ENCODE data around the gene ASS1.

ASS1 gene

DNA sequence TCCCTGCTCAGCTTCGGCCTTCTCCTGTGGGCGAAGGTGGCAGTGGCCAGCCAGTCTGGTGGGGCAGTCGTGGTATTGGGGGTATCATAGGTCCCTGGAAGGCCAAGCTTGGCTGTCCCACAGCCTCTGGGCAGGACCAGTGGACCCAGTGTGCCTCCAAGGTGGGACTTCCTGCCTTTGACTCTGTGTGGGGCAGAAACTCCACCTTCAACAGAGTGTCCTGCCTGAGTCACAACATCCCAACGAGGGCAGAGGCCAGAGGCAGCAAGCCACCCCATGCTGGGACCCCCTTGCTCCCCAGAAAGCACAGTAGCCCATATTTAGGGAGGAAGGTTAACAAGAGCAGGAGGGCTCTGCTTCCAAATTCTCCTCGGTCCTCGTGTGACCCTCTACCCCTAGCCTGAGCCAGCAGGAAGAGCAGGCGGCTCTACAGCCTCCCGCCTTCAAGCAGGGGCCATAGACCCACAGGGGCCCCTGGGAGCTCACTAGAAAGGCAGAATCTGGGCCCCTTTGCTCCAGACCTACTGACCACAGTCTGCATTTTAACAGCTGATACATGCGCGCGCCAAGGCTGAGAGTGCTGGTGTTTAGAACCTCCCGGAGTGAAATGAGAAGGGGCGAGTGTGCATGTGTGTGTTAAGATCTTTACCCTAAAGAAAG is 83.0 kb downstream of the ASS1 start:
- Histone ChIP-seq H3K9me2 (replicated peaks; ENCODE audit: insufficient read depth, low read length) (no peaks in the 10 kb centered on the region), H3K36me3 (replicated peaks; ENCODE audit: insufficient read depth, low read length) (no peaks in the 10 kb centered on the region), H3K27me3 (replicated peaks; ENCODE audit: insufficient read depth, low read length) (peaks cover 99% of the 10 kb centered on the region), H3K79me2 (ENCODE audit: low read length) (no peaks in the 10 kb centered on the region), H3K4me1 (ENCODE audit: low read length) (no peaks in the 10 kb centered on the region), H4K20me1 (ENCODE audit: insufficient read depth, low read length) (no peaks in the 10 kb centered on the region), H3K4me2 (ENCODE audit: low read depth, low read length) (no peak overlapping the region), H2AFZ (ENCODE audit: low read length) (no peak overlapping the region), H3K9me3 (replicated peaks; ENCODE audit: insufficient read depth, low read length) (no peaks in the 10 kb centered on the region), H3K4me3 (ENCODE audit: low read length) (no peak overlapping the region), H3K9ac (ENCODE audit: low read length) (no peak overlapping the region), H3F3A (ENCODE audit: insufficient read depth, low read length) (no peaks in the 10 kb centered on the region), H3K27ac (ENCODE audit: low read length) (no peak overlapping the region)
- DNase-seq = no peak
- TF ChIP-seq EZH2 (optimal IDR thresholded peaks at IDR 0.05; ENCODE audit: low read depth, low read length) (no peak), EZH2phosphoT487 (IDR thresholded peaks at IDR 0.05; ENCODE audit: low read length) (no peak)
- TF ChIP-seq, protein P1, sequence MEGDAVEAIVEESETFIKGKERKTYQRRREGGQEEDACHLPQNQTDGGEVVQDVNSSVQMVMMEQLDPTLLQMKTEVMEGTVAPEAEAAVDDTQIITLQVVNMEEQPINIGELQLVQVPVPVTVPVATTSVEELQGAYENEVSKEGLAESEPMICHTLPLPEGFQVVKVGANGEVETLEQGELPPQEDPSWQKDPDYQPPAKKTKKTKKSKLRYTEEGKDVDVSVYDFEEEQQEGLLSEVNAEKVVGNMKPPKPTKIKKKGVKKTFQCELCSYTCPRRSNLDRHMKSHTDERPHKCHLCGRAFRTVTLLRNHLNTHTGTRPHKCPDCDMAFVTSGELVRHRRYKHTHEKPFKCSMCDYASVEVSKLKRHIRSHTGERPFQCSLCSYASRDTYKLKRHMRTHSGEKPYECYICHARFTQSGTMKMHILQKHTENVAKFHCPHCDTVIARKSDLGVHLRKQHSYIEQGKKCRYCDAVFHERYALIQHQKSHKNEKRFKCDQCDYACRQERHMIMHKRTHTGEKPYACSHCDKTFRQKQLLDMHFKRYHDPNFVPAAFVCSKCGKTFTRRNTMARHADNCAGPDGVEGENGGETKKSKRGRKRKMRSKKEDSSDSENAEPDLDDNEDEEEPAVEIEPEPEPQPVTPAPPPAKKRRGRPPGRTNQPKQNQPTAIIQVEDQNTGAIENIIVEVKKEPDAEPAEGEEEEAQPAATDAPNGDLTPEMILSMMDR (IDR thresholded peaks at IDR 0.05; ENCODE audit: low read length) = no peak

DNA sequence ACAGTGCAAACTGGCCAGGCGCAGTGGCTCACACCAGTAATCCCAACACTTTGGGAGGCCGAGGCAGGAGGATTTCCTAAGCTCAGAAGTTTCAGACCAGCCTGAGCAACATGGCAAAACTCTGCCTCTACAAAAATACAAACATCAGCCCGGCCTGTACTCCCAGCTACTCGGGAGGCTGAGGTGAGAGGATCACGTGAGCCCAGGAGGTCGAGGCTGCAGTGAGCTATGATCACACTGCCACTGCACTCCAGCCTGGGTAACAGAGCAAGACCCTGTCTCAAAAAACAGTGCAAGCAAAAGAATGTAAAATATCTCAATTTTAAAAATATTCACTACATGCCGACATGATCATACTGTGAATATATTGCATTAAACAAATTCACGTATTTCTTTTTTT is 83.9 kb downstream of the ASS1 start:
- no peak overlapping the region for H3K27ac ChIP-seq (ENCODE audit: low read length)
- H3K79me2 ChIP-seq (ENCODE audit: low read length) = no peaks in the 10 kb centered on the region
- no peaks in the 10 kb centered on the region for H3K9me2 ChIP-seq (replicated peaks; ENCODE audit: insufficient read depth, low read length)
- no peaks in the 10 kb centered on the region for H3K4me1 ChIP-seq (ENCODE audit: low read length)
- H4K20me1 ChIP-seq (ENCODE audit: insufficient read depth, low read length) = no peaks in the 10 kb centered on the region
- peaks cover 99% of the 10 kb centered on the region for H3K27me3 ChIP-seq (replicated peaks; ENCODE audit: insufficient read depth, low read length)
- TF ChIP-seq EZH2 (optimal IDR thresholded peaks at IDR 0.05; ENCODE audit: low read depth, low read length) (no peak), EZH2phosphoT487 (IDR thresholded peaks at IDR 0.05; ENCODE audit: low read length) (no peak)
- TF ChIP-seq, protein P1 (IDR thresholded peaks at IDR 0.05; ENCODE audit: low read length) = no peak
- no peak for DNase-seq
- H3K4me3 ChIP-seq (ENCODE audit: low read length) = no peak overlapping the region
- H3K9me3 ChIP-seq (replicated peaks; ENCODE audit: insufficient read depth, low read length) = no peaks in the 10 kb centered on the region
- no peak overlapping the region for H3K9ac ChIP-seq (ENCODE audit: low read length)
- H2AFZ ChIP-seq (ENCODE audit: low read length) = no peak overlapping the region
- H3K36me3 ChIP-seq (replicated peaks; ENCODE audit: insufficient read depth, low read length) = no peaks in the 10 kb centered on the region
- no peak overlapping the region for H3K4me2 ChIP-seq (ENCODE audit: low read depth, low read length)
- no peaks in the 10 kb centered on the region for H3F3A ChIP-seq (ENCODE audit: insufficient read depth, low read length)

DNA sequence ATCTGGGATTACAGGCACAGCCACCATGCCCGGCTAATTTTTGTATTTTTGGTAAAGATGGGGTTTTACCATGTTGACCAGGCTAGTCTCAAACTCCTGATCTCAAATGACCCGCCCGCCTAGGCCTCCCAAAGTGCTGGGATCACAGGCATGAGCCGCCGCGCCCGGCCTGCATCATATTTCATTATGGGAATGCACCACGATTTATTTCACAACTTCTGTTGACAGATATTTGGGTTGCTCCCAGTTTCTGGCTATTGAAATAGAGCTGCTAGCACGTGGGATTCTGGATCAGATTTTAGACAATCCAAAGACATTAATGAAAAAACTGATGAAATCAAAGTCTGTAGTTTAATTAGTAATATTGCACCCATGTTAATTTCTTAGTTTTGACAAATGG is 86.2 kb downstream of the ASS1 start:
- peaks cover 98% of the 10 kb centered on the region for H3K27me3 ChIP-seq (replicated peaks; ENCODE audit: insufficient read depth, low read length)
- no peak overlapping the region for H3K4me2 ChIP-seq (ENCODE audit: low read depth, low read length)
- H3K9ac ChIP-seq (ENCODE audit: low read length) = no peak overlapping the region
- no peak for DNase-seq
- H3K27ac ChIP-seq (ENCODE audit: low read length) = no peak overlapping the region
- H3K9me2 ChIP-seq (replicated peaks; ENCODE audit: insufficient read depth, low read length) = no peaks in the 10 kb centered on the region
- no peaks in the 10 kb centered on the region for H3K36me3 ChIP-seq (replicated peaks; ENCODE audit: insufficient read depth, low read length)
- no peaks in the 10 kb centered on the region for H3K4me1 ChIP-seq (ENCODE audit: low read length)
- H3F3A ChIP-seq (ENCODE audit: insufficient read depth, low read length) = no peaks in the 10 kb centered on the region
- no peak overlapping the region for H3K4me3 ChIP-seq (ENCODE audit: low read length)
- no peak overlapping the region for H2AFZ ChIP-seq (ENCODE audit: low read length)
- no peaks in the 10 kb centered on the region for H4K20me1 ChIP-seq (ENCODE audit: insufficient read depth, low read length)
- H3K9me3 ChIP-seq (replicated peaks; ENCODE audit: insufficient read depth, low read length) = no peaks in the 10 kb centered on the region
- no peaks in the 10 kb centered on the region for H3K79me2 ChIP-seq (ENCODE audit: low read length)
- TF ChIP-seq EZH2phosphoT487 (IDR thresholded peaks at IDR 0.05; ENCODE audit: low read length) = no peak
- TF ChIP-seq EZH2 (optimal IDR thresholded peaks at IDR 0.05; ENCODE audit: low read depth, low read length) = no peak
- TF ChIP-seq, protein P1 (IDR thresholded peaks at IDR 0.05; ENCODE audit: low read length) = no peak

Data from MM.1S (cell line).